Measurements from ENCODE around the gene KLHL26.

DNA sequence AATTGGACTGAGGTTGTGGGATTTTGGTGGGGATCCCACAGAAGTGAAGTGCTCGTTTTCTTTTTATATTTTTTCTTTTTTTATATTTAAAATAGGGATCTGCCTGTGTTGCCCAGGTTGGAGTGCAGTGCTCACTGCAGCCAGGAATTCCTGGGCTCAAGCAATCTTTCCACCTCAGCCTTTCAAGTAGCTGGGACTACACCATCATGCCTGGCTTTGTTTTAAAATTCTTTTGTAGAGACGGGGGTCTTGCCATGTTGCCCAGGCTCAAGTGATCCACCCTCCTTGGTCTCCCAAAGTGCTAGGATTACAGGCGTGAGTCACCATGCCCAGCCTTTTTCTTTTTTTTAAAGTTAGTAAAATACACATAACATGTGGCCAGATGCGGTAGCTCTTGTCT is 67.2 kb downstream of the KLHL26 start:
- no peak for TF ChIP-seq CTCF (IDR thresholded peaks at IDR 0.05 in 2 of 3, conservative IDR thresholded peaks at IDR 0.05 in 1 of 3; ENCODE audit: borderline replicate concordance in 1 of 3, insufficient read depth in 1 of 3, low read depth in 2 of 3, low read length in 2 of 3)
- no peak for TF ChIP-seq YY1 (IDR thresholded peaks at IDR 0.05; ENCODE audit: extremely low read depth, insufficient replicate concordance, low read depth, low read length)
- no peak for TF ChIP-seq CEBPB (IDR thresholded peaks at IDR 0.05; ENCODE audit: low read depth)
- TF ChIP-seq POLR2A (IDR thresholded peaks at IDR 0.05; ENCODE audit: borderline replicate concordance, extremely low read depth, insufficient read depth, insufficient read length): no peak
- TF ChIP-seq EZH2 (IDR thresholded peaks at IDR 0.05): no peak
- TF ChIP-seq, protein P1, sequence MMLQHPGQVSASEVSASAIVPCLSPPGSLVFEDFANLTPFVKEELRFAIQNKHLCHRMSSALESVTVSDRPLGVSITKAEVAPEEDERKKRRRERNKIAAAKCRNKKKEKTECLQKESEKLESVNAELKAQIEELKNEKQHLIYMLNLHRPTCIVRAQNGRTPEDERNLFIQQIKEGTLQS (IDR thresholded peaks at IDR 0.05): no peak

Measured in HCT116 (cell line).